DMS79 treated with DMSO at 0.1 percent for 48 hours (cell line): ENCODE results near the gene AMFR.

Experiments used
- DNase-seq: peaks from one replicate; lab custom pipeline; 2025; lab: John Stamatoyannopoulos, UW

AMFR gene

DNA sequence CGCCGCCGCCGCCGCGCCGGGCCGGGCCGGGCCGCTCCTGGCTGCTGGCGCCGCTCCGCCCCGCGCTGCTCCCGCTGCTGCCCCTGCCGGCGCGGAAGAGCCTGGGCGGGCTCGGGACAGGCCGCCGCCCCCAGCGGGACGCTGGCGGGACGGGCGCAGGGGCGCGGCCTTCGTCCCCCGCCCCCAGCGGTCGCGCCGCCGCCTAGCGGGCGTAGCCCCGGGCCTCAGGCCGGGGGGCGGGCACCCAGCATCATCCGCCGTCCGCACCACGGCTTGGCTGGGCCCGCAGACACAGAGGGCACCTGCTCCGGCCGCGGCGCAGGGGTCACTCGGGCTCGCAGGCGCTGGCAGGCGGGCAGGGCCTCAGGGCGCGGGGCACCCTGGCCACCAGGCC lies at the start of gene AMFR:
TSS of gene AMFR (minus strand) at position 107 of the 394 bp plus-strand sequence. CDS start 218 bp downstream, outside the sequence.
- DNase-seq: no peak

DNA sequence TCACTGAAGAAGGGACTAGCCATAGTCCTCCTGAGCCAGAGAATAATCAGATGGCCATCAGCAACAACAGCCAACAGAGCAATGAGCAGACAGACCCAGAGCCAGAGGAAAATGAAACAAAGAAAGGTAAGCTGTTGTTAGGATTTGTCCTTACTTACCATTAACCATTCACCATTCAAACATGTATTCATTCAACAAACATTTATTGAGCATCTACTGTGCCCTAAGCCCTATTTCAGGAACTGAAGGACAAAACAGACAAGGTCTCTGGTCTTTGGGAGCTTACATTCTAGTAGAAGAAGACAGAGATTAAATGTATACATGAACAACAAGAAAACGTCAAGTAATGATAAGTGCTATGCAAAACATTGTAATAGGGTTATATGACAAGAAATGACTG lies 45.3 kb upstream of the AMFR start:
- DNase-seq: no peak

DNA sequence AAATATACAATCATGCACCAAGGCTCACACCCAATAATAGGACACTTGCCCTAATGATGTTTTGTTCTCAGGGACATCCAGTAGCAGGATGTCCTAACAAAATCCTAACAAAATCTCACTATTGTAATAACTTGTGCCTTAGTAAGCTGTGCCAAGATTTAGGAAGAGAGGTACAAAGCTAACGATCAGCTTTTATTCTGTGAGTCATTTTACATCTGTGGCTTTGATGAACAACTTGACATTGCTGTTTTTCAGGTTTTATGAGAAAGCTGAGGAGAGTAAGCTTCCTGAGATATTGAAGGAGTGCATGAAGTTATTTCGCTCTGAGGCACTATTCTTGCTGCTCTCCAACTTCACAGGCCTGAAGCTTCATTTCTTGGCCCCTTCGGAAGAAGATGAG lies 44.9 kb upstream of the AMFR start:
- no peak for DNase-seq

DNA sequence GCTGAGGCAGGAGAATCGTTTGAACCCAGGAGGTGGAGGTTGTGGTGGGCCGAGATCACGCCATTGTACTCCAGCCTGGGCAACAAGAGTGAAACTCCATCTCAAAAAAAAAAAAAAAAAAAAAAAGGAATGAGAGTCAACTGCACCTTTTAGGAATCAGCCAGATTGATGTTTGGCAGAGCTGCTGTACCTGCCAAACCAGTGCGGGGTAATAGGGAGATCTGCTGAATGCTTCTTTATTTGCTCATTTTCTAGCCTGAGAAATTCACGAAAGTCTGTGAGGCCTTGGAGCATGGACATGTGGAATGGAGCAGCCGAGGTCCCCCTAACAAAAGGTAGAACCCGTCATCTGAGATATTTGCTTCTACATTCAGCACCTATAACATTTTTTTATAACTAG lies 44.4 kb upstream of the AMFR start:
- no peak for DNase-seq

- DNase-seq: no peak
Measured at GRCh38 chr16:56468800-56469199, 43.5 kb upstream of the AMFR start.

DNA sequence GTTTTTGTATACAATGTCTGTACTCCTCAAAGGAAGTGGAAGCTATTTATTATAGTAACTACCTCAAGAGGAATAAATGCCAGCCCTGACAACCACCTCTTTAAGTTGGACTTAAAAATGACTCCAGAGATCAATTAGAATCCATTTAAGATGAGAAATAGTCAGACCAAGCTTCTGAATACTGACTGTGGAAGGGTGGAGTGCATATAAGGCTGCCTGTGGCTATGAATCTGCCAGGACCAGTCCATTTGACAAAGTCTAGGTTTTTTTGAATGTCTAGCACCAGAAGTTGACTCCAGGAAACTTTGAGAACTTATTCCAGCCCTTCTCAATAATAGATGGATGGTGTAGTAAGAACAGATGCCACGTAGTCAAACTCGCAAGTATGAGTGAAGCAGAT lies 41.0 kb upstream of the AMFR start:
- DNase-seq: no peak

DNA sequence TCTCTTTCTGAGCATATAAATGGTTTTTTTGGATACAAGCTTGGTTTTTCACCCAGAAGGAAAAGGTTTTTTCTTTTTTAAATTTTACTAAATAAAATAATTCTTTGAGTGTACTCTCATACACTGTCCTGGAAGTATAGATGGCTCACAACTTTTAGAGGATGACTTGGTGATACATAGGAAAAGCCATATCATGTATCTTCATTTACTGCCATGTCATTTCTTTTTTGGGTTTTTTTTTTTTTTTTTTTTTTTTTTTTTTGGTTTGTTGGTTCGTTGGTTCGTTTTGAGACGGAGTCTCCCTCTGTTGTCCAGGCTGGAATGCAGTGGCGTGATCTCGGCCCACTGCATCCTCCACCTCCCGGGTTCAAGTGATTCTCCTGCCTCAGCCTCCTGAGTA lies 37.8 kb upstream of the AMFR start:
- no peak for DNase-seq

DNA sequence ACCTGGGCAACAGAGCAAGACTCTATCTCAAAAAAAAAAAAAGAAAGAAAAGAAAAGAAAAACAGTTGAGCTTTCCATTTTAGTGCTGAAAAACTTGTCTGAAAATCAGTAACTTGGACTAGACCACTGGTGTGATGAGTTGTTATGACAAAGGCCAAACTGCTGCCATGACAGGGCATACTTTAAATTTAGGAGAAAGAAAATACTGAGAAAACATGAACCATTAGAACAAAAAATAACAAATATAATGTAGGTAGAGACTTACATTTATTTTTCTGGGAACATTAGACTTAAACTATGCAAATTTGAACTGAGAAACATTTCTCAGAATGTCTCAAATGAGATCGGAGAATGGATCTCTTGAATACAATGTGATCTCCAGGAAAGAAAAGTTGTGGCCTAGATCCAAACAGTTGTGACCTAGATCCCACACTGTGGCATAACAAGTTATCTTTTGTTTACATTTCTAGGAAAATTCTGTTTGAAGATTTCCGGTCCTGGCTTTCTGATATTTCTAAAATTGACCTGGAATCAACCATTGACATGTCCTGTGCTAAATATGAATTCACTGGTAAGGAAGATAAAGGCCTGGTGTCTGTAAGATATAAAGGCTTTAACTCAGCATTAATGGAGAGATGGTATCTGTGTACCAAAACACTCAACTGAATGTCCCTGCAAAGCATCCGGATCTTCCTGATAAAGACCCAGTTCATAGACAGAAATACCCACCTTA lies 36.9 kb upstream of the AMFR start:
- DNase-seq: no peak

DNA sequence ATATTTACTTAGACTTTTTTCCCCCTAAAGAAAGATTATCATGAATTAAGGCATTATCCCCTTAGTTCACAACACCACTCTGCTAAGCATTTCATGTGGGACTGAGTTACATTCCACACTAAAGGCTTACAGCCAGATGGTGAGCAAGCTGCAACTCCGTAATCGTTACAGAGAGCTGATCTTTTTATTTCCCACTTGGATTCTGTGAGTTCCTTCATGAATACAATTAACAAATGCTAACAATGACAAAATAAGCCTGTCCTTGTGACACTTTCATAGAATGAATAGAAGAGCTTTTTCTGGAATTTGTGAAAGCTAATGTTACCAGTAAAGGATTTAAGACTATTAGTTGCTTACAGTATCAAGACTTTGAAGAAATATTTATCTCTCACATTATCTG lies 34.8 kb upstream of the AMFR start:
- no peak for DNase-seq

DNA sequence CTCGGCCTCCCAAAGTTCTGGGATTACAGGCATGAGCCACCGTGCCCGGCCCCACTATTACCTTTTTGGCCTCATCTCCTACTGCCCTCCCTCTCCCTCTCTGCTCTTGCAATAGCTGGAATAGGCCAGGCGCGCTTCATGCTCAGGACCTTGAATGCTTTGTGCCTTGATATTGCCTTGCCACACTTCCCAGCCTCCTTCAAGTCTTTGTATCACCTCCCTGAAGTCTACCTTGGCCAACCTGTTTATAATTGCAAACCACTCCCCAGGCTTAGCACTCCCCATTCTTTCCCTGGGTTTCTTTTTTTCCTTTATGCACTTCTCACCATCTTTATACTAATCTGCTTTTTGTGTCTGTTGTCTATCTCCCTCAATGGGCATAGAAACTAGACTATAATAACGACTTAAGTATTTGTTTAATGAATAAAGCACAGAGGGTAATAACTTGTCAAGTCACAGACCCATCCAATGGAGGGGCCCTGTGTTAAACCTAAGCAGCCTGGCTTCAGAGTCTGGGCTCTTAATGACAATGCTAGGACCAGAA lies 32.7 kb upstream of the AMFR start:
- no peak for DNase-seq

DNA sequence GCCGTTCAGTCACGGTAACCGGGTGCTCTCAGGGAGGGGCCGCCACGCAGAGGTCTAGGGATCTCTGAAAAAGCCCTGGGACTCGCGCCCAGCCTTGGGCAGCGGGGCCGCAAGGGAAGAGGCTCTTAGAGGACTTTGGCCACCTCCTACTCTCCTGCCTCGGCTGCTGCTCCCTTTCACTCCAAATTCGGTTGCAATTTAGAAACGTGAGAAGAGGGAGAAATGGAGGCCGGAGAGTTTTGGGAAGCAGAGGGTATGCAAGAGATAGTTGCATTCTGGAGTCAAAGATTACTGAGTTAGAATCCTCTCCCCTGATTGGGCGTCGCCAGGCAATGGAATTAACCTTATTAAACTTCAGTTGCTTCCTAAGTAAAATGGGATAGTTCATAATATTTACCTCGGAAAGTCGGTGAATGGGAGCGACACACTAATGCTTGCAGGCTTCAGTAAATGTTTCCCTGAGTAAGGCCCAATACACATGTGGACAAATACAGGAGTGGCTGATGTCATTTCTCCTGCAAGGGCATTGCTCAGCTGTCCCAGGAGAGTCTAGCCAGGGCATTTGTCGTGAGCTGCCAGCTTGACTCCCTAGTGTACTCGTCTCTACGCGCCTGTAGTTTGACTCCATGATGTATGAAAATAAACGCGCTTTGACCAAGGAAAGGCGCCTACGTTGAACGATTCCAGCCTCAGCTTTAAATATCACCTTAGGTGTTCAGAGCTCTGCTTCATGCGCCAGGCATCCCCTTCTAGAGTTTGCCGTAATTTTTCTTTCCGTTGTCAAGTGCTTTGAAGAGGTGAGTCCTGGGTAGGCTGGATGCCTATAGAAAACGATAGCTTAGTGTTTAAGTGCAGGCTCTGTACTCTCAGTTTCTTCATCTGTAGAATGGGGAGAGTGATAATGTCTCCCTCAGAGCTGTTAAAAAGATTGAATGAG lies 26.7 kb upstream of the AMFR start:
- DNase-seq: peak; percentile 19

- DNase-seq: peak; percentile 87
Measured at GRCh38 chr16:56450986-56451752, 25.8 kb upstream of the AMFR start, which contains the start of the genes NUDT21 and OGFOD1. NUDT21 (minus strand) TSS chr16:56451332; CDS start chr16:56451202, 130 bp downstream. OGFOD1 (plus strand) TSS chr16:56451554; CDS start chr16:56451613, 59 bp downstream.

- peak; percentile 20 for DNase-seq
Measured at GRCh38 chr16:56450275-56450985, 25.1 kb upstream of the AMFR start.

DNA sequence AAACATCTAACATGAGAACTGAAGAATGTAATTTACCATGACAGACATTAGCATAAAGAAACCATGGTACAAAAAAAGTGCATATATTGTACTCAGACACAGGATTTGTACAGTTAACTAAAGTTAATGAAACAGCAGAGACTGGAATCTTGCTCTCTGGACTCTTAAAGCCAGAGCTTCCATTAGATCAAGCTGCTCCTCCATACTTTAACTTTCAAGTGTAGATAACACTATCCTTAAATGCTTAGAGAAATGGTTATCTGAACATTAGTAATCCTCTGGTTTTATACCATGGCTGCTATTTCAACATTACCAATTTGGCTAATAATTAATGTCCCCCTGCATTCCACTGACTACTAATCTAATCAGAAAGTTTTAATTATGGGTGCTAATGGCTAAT lies 22.7 kb upstream of the AMFR start:
- DNase-seq: no peak

DNA sequence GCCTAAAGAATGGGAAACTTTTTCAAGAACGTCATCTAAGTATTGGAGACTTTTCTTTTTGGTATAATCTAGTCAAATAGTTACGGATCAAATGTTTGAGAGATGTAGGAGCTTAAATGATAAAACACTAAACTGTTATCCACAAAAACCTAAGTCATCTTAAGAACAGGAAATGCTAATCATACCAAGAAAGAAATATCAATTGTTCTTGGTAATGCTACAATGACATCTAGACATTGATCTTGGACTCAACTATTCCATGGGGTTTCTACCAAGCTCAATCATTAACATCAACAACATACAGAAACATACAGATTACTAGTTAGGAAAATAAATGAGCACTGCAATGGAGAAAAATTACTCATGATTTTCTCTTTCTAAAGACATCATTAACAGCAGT lies 21.9 kb upstream of the AMFR start:
- no peak for DNase-seq

- DNase-seq: no peak
Measured at GRCh38 chr16:56438038-56438437, 12.7 kb upstream of the AMFR start.

DNA sequence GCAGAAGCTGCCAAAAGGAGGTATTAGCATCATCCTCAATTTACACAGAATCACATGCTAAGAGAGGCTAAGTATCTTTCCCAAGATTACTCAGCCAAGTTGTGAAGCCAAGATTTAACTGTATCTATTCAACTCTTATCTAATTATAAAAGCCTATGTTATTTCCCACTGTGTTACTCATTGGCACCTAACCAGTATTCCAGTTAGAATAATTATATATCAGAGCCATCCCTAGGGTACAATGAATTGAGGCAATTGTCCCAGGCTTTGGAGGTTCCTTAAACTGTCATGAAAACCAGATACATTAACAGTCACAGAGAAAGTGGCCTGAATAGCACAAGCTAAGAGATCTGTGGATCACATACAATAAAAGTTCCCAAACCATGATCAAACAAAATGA lies 10.9 kb upstream of the AMFR start:
- no peak for DNase-seq

DNA sequence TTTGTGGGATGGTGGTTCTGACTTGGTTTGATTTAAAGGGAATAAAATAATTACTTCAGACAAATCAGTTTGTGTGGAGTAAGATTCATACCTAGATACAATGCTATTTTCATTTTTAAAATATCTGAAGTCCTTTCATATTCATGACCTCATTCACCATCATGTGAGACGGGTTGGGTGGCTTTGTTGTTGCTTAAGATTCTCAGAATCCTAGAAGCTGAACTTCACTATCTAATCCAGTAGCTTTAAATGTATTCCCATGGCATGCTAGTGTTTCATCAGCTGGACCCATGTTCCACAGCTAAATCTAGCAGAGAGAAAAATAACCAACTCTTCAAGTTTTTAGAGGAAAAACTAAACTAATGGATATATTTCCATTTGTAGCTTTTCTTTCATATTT lies 2.7 kb upstream of the AMFR start:
- no peak for DNase-seq

GRCh38 chr16:56426585-56426984 lies 1.2 kb upstream of the AMFR start:
- no peak for DNase-seq

GRCh38 chr16:56424791-56425438 lies 430 bp downstream of the AMFR start:
- DNase-seq: no peak

DNA sequence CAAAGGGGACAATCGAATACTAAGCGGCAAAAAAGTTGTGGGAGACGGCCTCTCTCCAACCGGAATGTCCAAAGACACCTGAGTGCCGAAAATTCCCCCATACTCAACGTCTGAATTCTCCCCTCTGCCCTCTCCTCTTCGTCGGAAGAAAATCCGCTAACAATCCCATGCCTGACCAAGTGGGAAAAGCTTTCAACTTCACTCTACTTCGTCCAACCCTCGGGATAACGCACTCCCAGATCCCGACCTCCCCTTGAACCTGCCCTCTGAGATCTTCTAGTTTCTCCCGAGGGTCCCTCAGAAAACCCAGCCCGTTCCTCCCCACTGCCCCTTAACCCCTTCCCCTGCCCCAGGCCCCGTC lies 961 bp downstream of the AMFR start:
- DNase-seq: no peak
